ENCODE data around the gene SMIM1. TPM values are rescaled to one million over a fixed set of nuclear protein-coding genes. Genes with fewer than 3 reads are reported as not detected.

The SMIM1 gene
- total and polyA plus RNA-seq, 2 of the 4 experiments (the other 2 are of a cell fraction): 0.90 to 3.4 TPM

DNA sequence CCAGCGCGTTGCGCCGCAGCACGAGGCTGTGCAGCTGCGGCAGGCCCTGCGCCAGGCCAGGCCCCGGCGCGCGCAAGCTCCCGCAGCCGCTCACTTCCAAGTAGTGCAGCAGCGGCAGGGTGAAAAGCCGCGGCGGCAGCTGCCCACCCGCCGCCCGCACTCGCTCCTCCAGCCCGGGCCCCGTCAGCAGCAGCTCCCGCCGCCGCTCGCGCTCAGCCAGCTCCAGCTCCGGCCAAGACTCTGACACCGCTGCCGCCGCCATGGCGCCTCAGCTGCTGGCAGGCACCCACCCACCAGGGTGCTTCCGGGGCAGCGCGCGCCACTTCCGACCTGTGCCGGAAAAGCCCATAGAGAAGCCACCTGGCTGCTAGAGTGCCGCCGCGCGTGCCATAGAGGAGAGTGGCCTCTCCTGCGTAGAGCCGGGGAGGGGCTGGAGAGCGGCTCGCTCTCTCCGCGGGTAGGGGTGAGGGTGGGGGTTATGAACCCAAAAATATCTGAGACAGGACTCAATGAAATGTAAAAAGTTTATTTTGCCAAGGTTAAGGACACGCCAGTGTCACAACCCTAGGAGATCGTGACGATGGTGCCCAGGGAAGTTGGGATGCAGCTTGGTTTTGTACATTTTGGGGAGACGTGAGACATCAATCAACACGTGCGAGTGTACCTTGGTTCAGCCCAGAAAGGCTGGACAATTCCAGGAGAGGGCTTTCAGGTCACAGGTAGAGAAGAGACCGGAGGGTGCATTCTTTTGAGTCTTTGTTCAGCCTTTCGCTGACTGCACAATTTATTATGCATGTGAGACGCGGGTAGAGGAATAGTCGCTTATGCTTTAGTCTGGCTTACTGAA is 23.9 kb downstream of the SMIM1 start, which contains the start of gene LRRC47:
Gene LRRC47, minus strand, starts transcription at position 284 of the 847 bp plus-strand sequence. Its CDS starts 22 bp downstream, at position 262.
- POLR2A ChIA-PET (ENCODE audit: unreplicated experiment): no interaction called here
- H3K4me1 ChIP-seq (ENCODE audit: control insufficient read depth, insufficient read depth, low read length): peaks cover 7% of the 10 kb centered on the region; the same call in 1 of the 2 replicates
- H4K8ac ChIP-seq (ENCODE audit: low read depth in 2 of 2, low read length in 2 of 2): peak within 1 kb of the TSS; percentile 99
- in situ Hi-C loops (cut with MboI; ENCODE audit: low sequenced_read_pairs): no loop called here
- peaks cover 8 to 35% of the 10 kb centered on the region in 2 experiments; a peak in 3 of 4 replicates for H3K79me1 ChIP-seq (ENCODE audit: low read depth in 1 of 2, low read length in 2 of 2)
- H2AK5ac ChIP-seq (ENCODE audit: low read depth, low read length): no peak within 1 kb of the TSS; the same call in 1 of the 2 replicates
- H4K20me1 ChIP-seq (ENCODE audit: insufficient read depth, low read length): peaks cover 32% of the 10 kb centered on the region
- H2BK120ac ChIP-seq (ENCODE audit: low read depth, low read length): peak within 1 kb of the TSS; percentile 21; the same call in 1 of the 2 replicates
- peak within 1 kb of the TSS; percentile 74 for H3K4ac ChIP-seq (ENCODE audit: low read depth, low read length)
- peak; percentile 98 for ATAC-seq (ENCODE audit: low read depth)
- CTCF ChIA-PET: interaction anchor here (0.7 kb wide), 1 partner anchor 73 kb away, joined by 4 read pairs; no protein-coding TSS in a partner anchor
- H3K4me2 ChIP-seq (ENCODE audit: low read depth, low read length): peak within 1 kb of the TSS; percentile 98
- peak within 1 kb of the TSS; percentile 81 for H3K56ac ChIP-seq (ENCODE audit: extremely low read depth, insufficient read depth, low read length)
- 1% methylated on average over 31 of the region's 60 CpGs; no CpG with 5 or more reads in 1 of the 2 experiments for WGBS, 2 experiments (ENCODE audit: extremely low coverage in 2 of 2, insufficient read length in 1 of 2)
- dilution Hi-C loops (cut with HindIII; ENCODE audit: low sequenced_read_pairs, unreplicated experiment): no loop called here
- H3K9me3 ChIP-seq (ENCODE audit: control insufficient read depth, insufficient read depth, low read length): no peaks in the 10 kb centered on the region
- H3K27ac ChIP-seq (ENCODE audit: insufficient read depth, low read length): peak within 1 kb of the TSS; percentile 73
- H3K23ac ChIP-seq (ENCODE audit: low read depth, low read length): peak within 1 kb of the TSS; percentile 32; the same call in 1 of the 2 replicates
- H3K4me3 ChIP-seq (ENCODE audit: insufficient read depth, low read depth, low read length): peak within 1 kb of the TSS; percentile 71
- peak within 1 kb of the TSS; percentile 97 for H4K5ac ChIP-seq (ENCODE audit: low read depth, low read length)
- peak within 1 kb of the TSS; percentile 67 for H3K14ac ChIP-seq (replicated peaks; ENCODE audit: low read depth, low read length)
- TF ChIP-seq CHD1 (IDR thresholded peaks at IDR 0.05; ENCODE audit: low read depth, low read length) (no peak), MAFK (IDR thresholded peaks at IDR 0.05; ENCODE audit: low read depth, low read length) (peak; percentile 68), MAZ (IDR thresholded peaks at IDR 0.05; ENCODE audit: borderline replicate concordance, low read depth, low read length) (peak; percentile 98), POLR2A (IDR thresholded peaks at IDR 0.05; ENCODE audit: low read depth, low read length) (peak; percentile 76), BHLHE40 (IDR thresholded peaks at IDR 0.05; ENCODE audit: low read depth, low read length) (peak; percentile 80), RFX5 (IDR thresholded peaks at IDR 0.05; ENCODE audit: low read depth, low read length) (no peak), MXI1 (IDR thresholded peaks at IDR 0.05; ENCODE audit: borderline replicate concordance, low read depth, low read length) (peak; percentile 75)
- TF ChIP-seq, protein P1, sequence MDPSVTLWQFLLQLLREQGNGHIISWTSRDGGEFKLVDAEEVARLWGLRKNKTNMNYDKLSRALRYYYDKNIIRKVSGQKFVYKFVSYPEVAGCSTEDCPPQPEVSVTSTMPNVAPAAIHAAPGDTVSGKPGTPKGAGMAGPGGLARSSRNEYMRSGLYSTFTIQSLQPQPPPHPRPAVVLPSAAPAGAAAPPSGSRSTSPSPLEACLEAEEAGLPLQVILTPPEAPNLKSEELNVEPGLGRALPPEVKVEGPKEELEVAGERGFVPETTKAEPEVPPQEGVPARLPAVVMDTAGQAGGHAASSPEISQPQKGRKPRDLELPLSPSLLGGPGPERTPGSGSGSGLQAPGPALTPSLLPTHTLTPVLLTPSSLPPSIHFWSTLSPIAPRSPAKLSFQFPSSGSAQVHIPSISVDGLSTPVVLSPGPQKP (IDR thresholded peaks at IDR 0.05; ENCODE audit: borderline replicate concordance, low read depth, low read length): peak; percentile 31; the same call in 1 of the 2 replicates
- TF ChIP-seq, protein P2, sequence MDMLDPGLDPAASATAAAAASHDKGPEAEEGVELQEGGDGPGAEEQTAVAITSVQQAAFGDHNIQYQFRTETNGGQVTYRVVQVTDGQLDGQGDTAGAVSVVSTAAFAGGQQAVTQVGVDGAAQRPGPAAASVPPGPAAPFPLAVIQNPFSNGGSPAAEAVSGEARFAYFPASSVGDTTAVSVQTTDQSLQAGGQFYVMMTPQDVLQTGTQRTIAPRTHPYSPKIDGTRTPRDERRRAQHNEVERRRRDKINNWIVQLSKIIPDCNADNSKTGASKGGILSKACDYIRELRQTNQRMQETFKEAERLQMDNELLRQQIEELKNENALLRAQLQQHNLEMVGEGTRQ (IDR thresholded peaks at IDR 0.05; ENCODE audit: low read depth, low read length): no peak
- no TSS peak for BruUV-seq (replicated peaks)
- intact Hi-C loops (cut with micrococcal nuclease): no loop called here
- peak within 1 kb of the TSS; percentile 89 for H3K9ac ChIP-seq (ENCODE audit: low read depth, low read length)
- peak within 1 kb of the TSS; percentile 97 for H2AFZ ChIP-seq (replicated peaks; ENCODE audit: low read length, poor library complexity)
- peak within 1 kb of the TSS; percentile 93 for H2AK9ac ChIP-seq (replicated peaks; ENCODE audit: low read depth, low read length, poor library complexity)
- H3K18ac ChIP-seq (ENCODE audit: low read depth, low read length): peak within 1 kb of the TSS; percentile 48
- peak; percentile 87 for DNase-seq
- H2BK5ac ChIP-seq (ENCODE audit: low read depth, low read length, poor library complexity, severe bottlenecking): peak within 1 kb of the TSS; percentile 34
- peaks cover 8% of the 10 kb centered on the region for H3K36me3 ChIP-seq (ENCODE audit: control insufficient read depth, insufficient read depth, low read length)
- H2BK15ac ChIP-seq (ENCODE audit: low read depth, low read length): no peak within 1 kb of the TSS
- H2BK20ac ChIP-seq (ENCODE audit: low read depth, low read length): no peak within 1 kb of the TSS
- no peaks in the 10 kb centered on the region for H3K27me3 ChIP-seq (ENCODE audit: control insufficient read depth, insufficient read depth, low read length)
- H3K9me1 ChIP-seq (ENCODE audit: insufficient read depth, low read length): peaks cover 4% of the 10 kb centered on the region; the same call in 1 of the 2 replicates
- H4K91ac ChIP-seq (ENCODE audit: insufficient read depth, low read depth, low read length): peak within 1 kb of the TSS; percentile 67
